Esophagus muscularis mucosa (tissue), 4 donors: ENCODE measurements around the gene C3orf70.

Experiments
- CTCF ChIP-seq, 3 experiments: fragments of 200-600 bp in 2 of 3; fragments of 450-650 bp in 1 of 3; sonication (generic) in 2 of 3; IDR thresholded peaks; one replicate each; pipeline ENCODE4 v1.5.1; 2017 to 2019; ENCODE audit warnings: antibody characterized with exemption in 3 of 3, mild to moderate bottlenecking in 2 of 3, moderate library complexity in 1 of 3
- EP300 ChIP-seq: sonication (generic); formaldehyde crosslinking; IDR thresholded peaks from one replicate; pipeline ENCODE4 v1.6.1; 2017; ENCODE audit warnings: antibody characterized with exemption
- POLR2A ChIP-seq: fragments of 450-650 bp; IDR thresholded peaks from one replicate; pipeline ENCODE4 v1.6.1; 2017; ENCODE audit warnings: antibody characterized with exemption, moderate library complexity, mild to moderate bottlenecking, low read depth
- POLR2AphosphoS5 ChIP-seq, 2 donors: sonication (generic); formaldehyde crosslinking; IDR thresholded peaks; one replicate each; pipeline ENCODE4 v1.6.1; 2017; ENCODE audit warnings: antibody characterized with exemption in 2 of 2

- no peak for TF ChIP-seq CTCF (IDR thresholded peaks at IDR 0.05)
- no peak for TF ChIP-seq EP300
- no peak for TF ChIP-seq POLR2AphosphoS5 (IDR thresholded peaks at IDR 0.05)
- TF ChIP-seq POLR2A = no peak
Measured at GRCh38 chr3:185089751-185090150, 63.1 kb downstream of the C3orf70 start.
